BE2C (cell line): Measurements from ENCODE around the gene TCF4.

Experiments used
- DNase-seq: peaks from one replicate; pipeline ENCODE4 v3.0.0-alpha.2; 2020
- H3K27me3 ChIP-seq: fragments of 250-450 bp; sonication (Bioruptor Pico); 2 replicates; pipeline ENCODE4 v1.5.1; 2020; ENCODE audit warnings: mild to moderate bottlenecking
- H3K36me3 ChIP-seq: fragments of 250-450 bp; sonication (Bioruptor Pico); 2 replicates; pipeline ENCODE4 v1.5.1; 2020; ENCODE audit warnings: mild to moderate bottlenecking
- H3K4me1 ChIP-seq: fragments of 250-450 bp; sonication (Bioruptor Pico); 2 replicates; pipeline ENCODE4 v1.5.1; 2020
- H3K4me3 ChIP-seq: 2 replicates; pipeline ENCODE4 v1.5.1; 2011; ENCODE audit warnings: low read depth, low read length
- H3K9me3 ChIP-seq: fragments of 250-450 bp; sonication (Bioruptor Pico); 2 replicates; pipeline ENCODE4 v1.5.1; 2020
- CTCF ChIP-seq: IDR thresholded peaks from 2 replicates; pipeline ENCODE4 v1.5.1; 2012; ENCODE audit warnings: mild to moderate bottlenecking, low read depth, low read length

TCF4 gene

GRCh38 chr18:55324166-55324565 is 263.8 kb downstream of the TCF4 start:
- H3K4me3 ChIP-seq, result peak overlapping the region; percentile 54
- no peak for TF ChIP-seq CTCF
- H3K27me3 ChIP-seq, result no peaks in the 10 kb centered on the region
- DNase-seq, result no peak
- peaks cover 9% of the 10 kb centered on the region; the same call in 1 of the 2 replicates for H3K4me1 ChIP-seq
- no peaks in the 10 kb centered on the region for H3K36me3 ChIP-seq
- H3K9me3 ChIP-seq, result no peaks in the 10 kb centered on the region

GRCh38 chr18:55323051-55323994 is 264.7 kb downstream of the TCF4 start:
- no peak for DNase-seq
- H3K27me3 ChIP-seq, result no peaks in the 10 kb centered on the region
- no peaks in the 10 kb centered on the region for H3K36me3 ChIP-seq
- H3K4me3 ChIP-seq, result peak overlapping the region; percentile 54
- no peak for TF ChIP-seq CTCF
- H3K9me3 ChIP-seq, result no peaks in the 10 kb centered on the region
- H3K4me1 ChIP-seq, result peaks cover 9% of the 10 kb centered on the region; the same call in 1 of the 2 replicates

GRCh38 chr18:55322178-55322735 is 265.7 kb downstream of the TCF4 start:
- peak; percentile 21; the same call in 1 of the 2 replicates for TF ChIP-seq CTCF
- peak; percentile 81 for DNase-seq
- no peaks in the 10 kb centered on the region for H3K27me3 ChIP-seq

GRCh38 chr18:55321265-55322177 is 266.5 kb downstream of the TCF4 start:
- H3K4me1 ChIP-seq, result peaks cover 6% of the 10 kb centered on the region; the same call in 1 of the 2 replicates
- DNase-seq, result peak; percentile 90
- TF ChIP-seq CTCF, result no peak
- peak overlapping the region; percentile 95 for H3K4me3 ChIP-seq
- no peaks in the 10 kb centered on the region for H3K27me3 ChIP-seq
- H3K9me3 ChIP-seq, result no peaks in the 10 kb centered on the region
- no peaks in the 10 kb centered on the region for H3K36me3 ChIP-seq

More at GRCh38 chr18:55322178-55322735, 265.7 kb downstream of the TCF4 start:
- H3K4me3 ChIP-seq, result peak overlapping the region; percentile 95
- H3K36me3 ChIP-seq, result no peaks in the 10 kb centered on the region
- peaks cover 7% of the 10 kb centered on the region; the same call in 1 of the 2 replicates for H3K4me1 ChIP-seq
- H3K9me3 ChIP-seq, result no peaks in the 10 kb centered on the region

- peaks cover 6% of the 10 kb centered on the region; the same call in 1 of the 2 replicates for H3K4me1 ChIP-seq
- H3K4me3 ChIP-seq, result peak overlapping the region; percentile 95
- H3K36me3 ChIP-seq, result no peaks in the 10 kb centered on the region
- TF ChIP-seq CTCF, result no peak
- no peaks in the 10 kb centered on the region for H3K9me3 ChIP-seq
- DNase-seq, result no peak
- no peaks in the 10 kb centered on the region for H3K27me3 ChIP-seq
Observed at GRCh38 chr18:55320424-55321264, 267.3 kb downstream of the TCF4 start.
